ENCODE measurements around the gene VAV1. TPM values are rescaled to one million over a fixed set of nuclear protein-coding genes. Genes with fewer than 3 reads are reported as not detected.

Gene VAV1
- total and polyA plus RNA-seq, 2 of the 13 experiments (the other 11 are each of a cell fraction or from before 2014, with no cell fraction given), result not detected

- TF ChIP-seq, protein P1, sequence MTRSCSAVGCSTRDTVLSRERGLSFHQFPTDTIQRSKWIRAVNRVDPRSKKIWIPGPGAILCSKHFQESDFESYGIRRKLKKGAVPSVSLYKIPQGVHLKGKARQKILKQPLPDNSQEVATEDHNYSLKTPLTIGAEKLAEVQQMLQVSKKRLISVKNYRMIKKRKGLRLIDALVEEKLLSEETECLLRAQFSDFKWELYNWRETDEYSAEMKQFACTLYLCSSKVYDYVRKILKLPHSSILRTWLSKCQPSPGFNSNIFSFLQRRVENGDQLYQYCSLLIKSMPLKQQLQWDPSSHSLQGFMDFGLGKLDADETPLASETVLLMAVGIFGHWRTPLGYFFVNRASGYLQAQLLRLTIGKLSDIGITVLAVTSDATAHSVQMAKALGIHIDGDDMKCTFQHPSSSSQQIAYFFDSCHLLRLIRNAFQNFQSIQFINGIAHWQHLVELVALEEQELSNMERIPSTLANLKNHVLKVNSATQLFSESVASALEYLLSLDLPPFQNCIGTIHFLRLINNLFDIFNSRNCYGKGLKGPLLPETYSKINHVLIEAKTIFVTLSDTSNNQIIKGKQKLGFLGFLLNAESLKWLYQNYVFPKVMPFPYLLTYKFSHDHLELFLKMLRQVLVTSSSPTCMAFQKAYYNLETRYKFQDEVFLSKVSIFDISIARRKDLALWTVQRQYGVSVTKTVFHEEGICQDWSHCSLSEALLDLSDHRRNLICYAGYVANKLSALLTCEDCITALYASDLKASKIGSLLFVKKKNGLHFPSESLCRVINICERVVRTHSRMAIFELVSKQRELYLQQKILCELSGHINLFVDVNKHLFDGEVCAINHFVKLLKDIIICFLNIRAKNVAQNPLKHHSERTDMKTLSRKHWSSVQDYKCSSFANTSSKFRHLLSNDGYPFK (CRISPR knock-in tag; IDR thresholded peaks at IDR 0.05; ENCODE audit: borderline replicate concordance), result no peak
- TF ChIP-seq PAF1 (CRISPR knock-in tag; IDR thresholded peaks at IDR 0.05), result no peak
- peak; percentile 43 for TF ChIP-seq ZFY (CRISPR knock-in tag; IDR thresholded peaks at IDR 0.05)
- TF ChIP-seq ZBTB46 (CRISPR knock-in tag; IDR thresholded peaks at IDR 0.05; ENCODE audit: borderline replicate concordance), result peak; percentile 74; the same call in 1 of the 2 replicates
- TF ChIP-seq STAG1 (CRISPR knock-in tag; IDR thresholded peaks at IDR 0.05), result no peak
- TF ChIP-seq, protein P2, sequence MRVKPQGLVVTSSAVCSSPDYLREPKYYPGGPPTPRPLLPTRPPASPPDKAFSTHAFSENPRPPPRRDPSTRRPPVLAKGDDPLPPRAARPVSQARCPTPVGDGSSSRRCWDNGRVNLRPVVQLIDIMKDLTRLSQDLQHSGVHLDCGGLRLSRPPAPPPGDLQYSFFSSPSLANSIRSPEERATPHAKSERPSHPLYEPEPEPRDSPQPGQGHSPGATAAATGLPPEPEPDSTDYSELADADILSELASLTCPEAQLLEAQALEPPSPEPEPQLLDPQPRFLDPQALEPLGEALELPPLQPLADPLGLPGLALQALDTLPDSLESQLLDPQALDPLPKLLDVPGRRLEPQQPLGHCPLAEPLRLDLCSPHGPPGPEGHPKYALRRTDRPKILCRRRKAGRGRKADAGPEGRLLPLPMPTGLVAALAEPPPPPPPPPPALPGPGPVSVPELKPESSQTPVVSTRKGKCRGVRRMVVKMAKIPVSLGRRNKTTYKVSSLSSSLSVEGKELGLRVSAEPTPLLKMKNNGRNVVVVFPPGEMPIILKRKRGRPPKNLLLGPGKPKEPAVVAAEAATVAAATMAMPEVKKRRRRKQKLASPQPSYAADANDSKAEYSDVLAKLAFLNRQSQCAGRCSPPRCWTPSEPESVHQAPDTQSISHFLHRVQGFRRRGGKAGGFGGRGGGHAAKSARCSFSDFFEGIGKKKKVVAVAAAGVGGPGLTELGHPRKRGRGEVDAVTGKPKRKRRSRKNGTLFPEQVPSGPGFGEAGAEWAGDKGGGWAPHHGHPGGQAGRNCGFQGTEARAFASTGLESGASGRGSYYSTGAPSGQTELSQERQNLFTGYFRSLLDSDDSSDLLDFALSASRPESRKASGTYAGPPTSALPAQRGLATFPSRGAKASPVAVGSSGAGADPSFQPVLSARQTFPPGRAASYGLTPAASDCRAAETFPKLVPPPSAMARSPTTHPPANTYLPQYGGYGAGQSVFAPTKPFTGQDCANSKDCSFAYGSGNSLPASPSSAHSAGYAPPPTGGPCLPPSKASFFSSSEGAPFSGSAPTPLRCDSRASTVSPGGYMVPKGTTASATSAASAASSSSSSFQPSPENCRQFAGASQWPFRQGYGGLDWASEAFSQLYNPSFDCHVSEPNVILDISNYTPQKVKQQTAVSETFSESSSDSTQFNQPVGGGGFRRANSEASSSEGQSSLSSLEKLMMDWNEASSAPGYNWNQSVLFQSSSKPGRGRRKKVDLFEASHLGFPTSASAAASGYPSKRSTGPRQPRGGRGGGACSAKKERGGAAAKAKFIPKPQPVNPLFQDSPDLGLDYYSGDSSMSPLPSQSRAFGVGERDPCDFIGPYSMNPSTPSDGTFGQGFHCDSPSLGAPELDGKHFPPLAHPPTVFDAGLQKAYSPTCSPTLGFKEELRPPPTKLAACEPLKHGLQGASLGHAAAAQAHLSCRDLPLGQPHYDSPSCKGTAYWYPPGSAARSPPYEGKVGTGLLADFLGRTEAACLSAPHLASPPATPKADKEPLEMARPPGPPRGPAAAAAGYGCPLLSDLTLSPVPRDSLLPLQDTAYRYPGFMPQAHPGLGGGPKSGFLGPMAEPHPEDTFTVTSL (CRISPR knock-in tag; IDR thresholded peaks at IDR 0.05; ENCODE audit: borderline replicate concordance), result no peak
- TF ChIP-seq HOXA9 (CRISPR knock-in tag; IDR thresholded peaks at IDR 0.05; ENCODE audit: borderline replicate concordance), result no peak
- 0 out of 2 replicates have a peak, but pooled peaks have one; percentile 2 for TF ChIP-seq ELF3 (CRISPR knock-in tag; IDR thresholded peaks at IDR 0.05)
- TF ChIP-seq HINFP (CRISPR knock-in tag; IDR thresholded peaks at IDR 0.05; ENCODE audit: low read depth), result no peak
- no peak for TF ChIP-seq KAT7 (CRISPR knock-in tag; IDR thresholded peaks at IDR 0.05; ENCODE audit: borderline replicate concordance)
- no peak for TF ChIP-seq ZNF619 (CRISPR knock-in tag; IDR thresholded peaks at IDR 0.05)
- no peak for TF ChIP-seq SKI (IDR thresholded peaks at IDR 0.05; ENCODE audit: partially characterized antibody)
- TF ChIP-seq MTERF4 (CRISPR knock-in tag; IDR thresholded peaks at IDR 0.05), result 0 out of 2 replicates have a peak, but pooled peaks have one; percentile 59
- no peak for TF ChIP-seq PHF8 (CRISPR knock-in tag; IDR thresholded peaks at IDR 0.05)
- TF ChIP-seq CBX5 (CRISPR knock-in tag; IDR thresholded peaks at IDR 0.05; ENCODE audit: borderline replicate concordance), result 0 out of 2 replicates have a peak, but pooled peaks have one; percentile 43
- no peak for TF ChIP-seq TP53 (CRISPR knock-in tag; conservative IDR thresholded peaks at IDR 0.05)
- peak; percentile 66 for TF ChIP-seq ZNF629 (CRISPR knock-in tag; conservative IDR thresholded peaks at IDR 0.05)
Measured at GRCh38 chr19:6738787-6739389, 33.6 kb upstream of the VAV1 start (continued).
